Peyer's patch (tissue), 4 donors: ENCODE results near the gene GFOD1.
A peak's percentile ranks its signal among the peaks of the same experiment; 100 is the strongest.

ENCODE experiments used
- POLR2A ChIP-seq, 2 donors: fragments of 450-650 bp; IDR thresholded peaks; one replicate each; pipeline ENCODE4 v1.5.1; 2017; ENCODE audit warnings: antibody characterized with exemption in 2 of 2, mild to moderate bottlenecking in 2 of 2, moderate library complexity in 2 of 2
- TF ChIP-seq, protein P1 (sequence below), 6 experiments: fragments of 450-650 bp in 4 of 6; fragments of 200-600 bp in 2 of 6; sonication (generic) in 1 of 6; IDR thresholded peaks; one replicate each; pipeline ENCODE4 v1.5.1; 2017 to 2019; ENCODE audit warnings: antibody characterized with exemption in 6 of 6, mild to moderate bottlenecking in 3 of 6, moderate library complexity in 1 of 6

GRCh38 chr6:13427801-13428582 is 59.4 kb downstream of the GFOD1 start:
- TF ChIP-seq, protein P1, sequence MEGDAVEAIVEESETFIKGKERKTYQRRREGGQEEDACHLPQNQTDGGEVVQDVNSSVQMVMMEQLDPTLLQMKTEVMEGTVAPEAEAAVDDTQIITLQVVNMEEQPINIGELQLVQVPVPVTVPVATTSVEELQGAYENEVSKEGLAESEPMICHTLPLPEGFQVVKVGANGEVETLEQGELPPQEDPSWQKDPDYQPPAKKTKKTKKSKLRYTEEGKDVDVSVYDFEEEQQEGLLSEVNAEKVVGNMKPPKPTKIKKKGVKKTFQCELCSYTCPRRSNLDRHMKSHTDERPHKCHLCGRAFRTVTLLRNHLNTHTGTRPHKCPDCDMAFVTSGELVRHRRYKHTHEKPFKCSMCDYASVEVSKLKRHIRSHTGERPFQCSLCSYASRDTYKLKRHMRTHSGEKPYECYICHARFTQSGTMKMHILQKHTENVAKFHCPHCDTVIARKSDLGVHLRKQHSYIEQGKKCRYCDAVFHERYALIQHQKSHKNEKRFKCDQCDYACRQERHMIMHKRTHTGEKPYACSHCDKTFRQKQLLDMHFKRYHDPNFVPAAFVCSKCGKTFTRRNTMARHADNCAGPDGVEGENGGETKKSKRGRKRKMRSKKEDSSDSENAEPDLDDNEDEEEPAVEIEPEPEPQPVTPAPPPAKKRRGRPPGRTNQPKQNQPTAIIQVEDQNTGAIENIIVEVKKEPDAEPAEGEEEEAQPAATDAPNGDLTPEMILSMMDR (IDR thresholded peaks at IDR 0.05) = peak in 3 of 6 experiments; percentile 10 to 22 (median 21)
- no peak for TF ChIP-seq POLR2A (IDR thresholded peaks at IDR 0.05)
